CD4-positive, alpha-beta T cell treated with Interleukin-10 for 1 hour (primary cell): ENCODE measurements around the gene PRKAG1.
A peak's percentile ranks its signal among the peaks of the same experiment; 100 is the strongest.

Source experiments
- DNase-seq: peaks from one replicate; pipeline ENCODE4 v3.0.0-alpha.2; 2020

PRKAG1 gene

GRCh38 chr12:49030714-49031572 is 12.4 kb upstream of the PRKAG1 start:
- no peak for DNase-seq

GRCh38 chr12:49030119-49030518 is 11.5 kb upstream of the PRKAG1 start:
- DNase-seq, result no peak

- DNase-seq, result no peak
These were observed 10.2 kb upstream of the PRKAG1 start for GRCh38 chr12:49028666-49029275.

GRCh38 chr12:49027846-49028555 is 9.4 kb upstream of the PRKAG1 start:
- no peak for DNase-seq

- no peak for DNase-seq
These were observed 8.3 kb upstream of the PRKAG1 start for GRCh38 chr12:49026678-49027480.

GRCh38 chr12:49026101-49026500 is 7.5 kb upstream of the PRKAG1 start:
- DNase-seq, result no peak

- no peak for DNase-seq
These were observed 6.9 kb upstream of the PRKAG1 start for GRCh38 chr12:49025463-49025862.

- no peak for DNase-seq
These were observed 6.0 kb upstream of the PRKAG1 start for GRCh38 chr12:49024543-49024942.

- no peak for DNase-seq
These were observed 5.2 kb upstream of the PRKAG1 start for GRCh38 chr12:49023812-49024211.

GRCh38 chr12:49022558-49023178 is 4.1 kb upstream of the PRKAG1 start:
- DNase-seq, result no peak

GRCh38 chr12:49021292-49021915 is 2.8 kb upstream of the PRKAG1 start:
- no peak for DNase-seq

- DNase-seq, result no peak
These were observed 1.9 kb upstream of the PRKAG1 start for GRCh38 chr12:49020441-49020840.

GRCh38 chr12:49019443-49020324 is 1.1 kb upstream of the PRKAG1 start:
- peak; percentile 64 for DNase-seq

- no peak for DNase-seq
These were observed 499 bp upstream of the PRKAG1 start for GRCh38 chr12:49019120-49019430.

- peak; percentile 44 for DNase-seq
These were observed 700 bp downstream of the PRKAG1 start for GRCh38 chr12:49017891-49018260.

GRCh38 chr12:49015196-49015595 is 3.4 kb downstream of the PRKAG1 start:
- DNase-seq, result no peak

- DNase-seq, result no peak
These were observed 4.0 kb downstream of the PRKAG1 start for GRCh38 chr12:49014547-49014946.

GRCh38 chr12:49013428-49013827 is 5.1 kb downstream of the PRKAG1 start:
- DNase-seq, result no peak

GRCh38 chr12:49012739-49013138 is 5.8 kb downstream of the PRKAG1 start:
- no peak for DNase-seq

GRCh38 chr12:49010092-49010668 is 8.4 kb downstream of the PRKAG1 start:
- no peak for DNase-seq

GRCh38 chr12:49008943-49009342 is 9.6 kb downstream of the PRKAG1 start:
- DNase-seq, result no peak
